Measurements from ENCODE around the gene HID1.
"Not testable (repeated sequence)": the region's sequence is repeated elsewhere in the genome, so short reads cannot be mapped to it uniquely, and the experiment has no call there.

The HID1 gene

DNA sequence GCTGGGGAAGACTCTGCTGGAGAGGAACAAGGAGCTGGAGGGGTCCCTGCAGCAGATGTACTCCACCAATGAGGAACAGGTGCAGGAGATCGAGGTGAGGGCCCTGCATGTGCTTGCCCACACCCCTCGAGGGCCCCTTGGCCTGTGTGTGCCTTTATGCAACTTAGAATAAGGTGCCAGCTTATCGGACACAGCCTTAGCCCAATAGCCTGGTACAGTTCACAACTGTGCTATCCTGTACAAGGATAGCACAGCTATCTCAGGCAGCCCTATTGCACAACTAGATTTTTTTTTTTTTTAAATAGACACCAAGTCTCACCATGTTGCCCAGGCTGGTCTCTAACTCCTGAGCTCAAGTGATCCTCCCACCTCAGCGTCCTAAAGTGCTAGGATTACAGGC lies 27.0 kb upstream of the HID1 start:
- DNase-seq, result no peak

DNA sequence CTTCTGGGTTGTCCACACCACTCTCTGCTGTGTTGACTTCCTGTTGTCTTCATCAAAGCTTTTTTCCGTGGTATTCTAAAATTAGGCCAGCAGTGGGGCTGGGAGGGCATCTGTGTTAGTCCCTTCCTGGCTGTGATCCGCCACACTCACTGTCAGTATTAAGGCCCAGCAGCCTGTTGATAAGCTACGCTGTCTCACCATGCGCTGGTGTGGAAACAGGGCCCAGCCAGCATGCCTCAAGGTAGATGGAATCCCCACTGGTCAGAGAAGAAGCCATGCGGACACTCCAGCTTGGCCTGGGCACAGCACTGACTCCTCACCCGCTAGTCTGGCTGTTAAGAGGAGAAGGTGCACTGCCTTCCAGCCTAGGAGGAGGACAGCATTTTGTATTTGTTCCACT lies 26.2 kb upstream of the HID1 start:
- no peak for DNase-seq

DNA sequence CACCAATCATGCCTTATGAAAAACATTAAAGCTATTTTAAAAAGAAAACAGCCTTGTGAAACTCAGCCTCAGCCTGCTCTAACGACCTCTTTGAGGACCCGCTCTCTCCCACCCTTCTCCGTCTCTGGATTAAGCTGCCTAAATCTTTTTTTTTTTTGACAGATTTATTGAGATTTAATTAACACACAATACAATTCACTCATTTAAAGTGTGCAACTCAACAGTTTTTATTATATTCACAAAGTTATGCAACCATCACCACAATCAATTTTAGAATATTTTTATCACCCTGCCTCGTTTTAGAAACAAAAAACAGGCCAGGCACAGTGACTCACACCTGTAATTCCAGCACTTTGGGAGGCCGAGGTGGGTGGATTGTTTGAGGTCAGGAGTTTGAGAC lies 23.3 kb upstream of the HID1 start:
- DNase-seq, result no peak

DNA sequence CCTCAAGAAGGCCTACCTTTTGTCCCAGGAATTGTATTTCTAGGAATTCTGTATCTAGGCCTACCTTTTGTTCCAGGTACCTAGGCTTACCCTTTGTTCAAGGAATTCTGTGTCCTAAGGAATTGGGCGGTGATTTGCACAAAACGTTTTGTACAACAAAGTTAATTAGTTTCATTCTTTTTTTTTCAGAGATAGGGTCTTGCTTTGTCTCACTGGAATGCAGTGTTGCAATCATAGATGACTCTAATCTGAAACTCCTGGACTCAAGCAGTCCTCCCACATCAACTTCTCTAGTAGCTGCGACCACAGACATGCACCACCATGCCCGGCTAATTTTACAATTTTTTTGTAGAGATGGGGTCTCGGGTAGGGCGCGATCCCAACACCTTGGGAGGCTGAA lies 21.9 kb upstream of the HID1 start:
- no peak for DNase-seq

DNA sequence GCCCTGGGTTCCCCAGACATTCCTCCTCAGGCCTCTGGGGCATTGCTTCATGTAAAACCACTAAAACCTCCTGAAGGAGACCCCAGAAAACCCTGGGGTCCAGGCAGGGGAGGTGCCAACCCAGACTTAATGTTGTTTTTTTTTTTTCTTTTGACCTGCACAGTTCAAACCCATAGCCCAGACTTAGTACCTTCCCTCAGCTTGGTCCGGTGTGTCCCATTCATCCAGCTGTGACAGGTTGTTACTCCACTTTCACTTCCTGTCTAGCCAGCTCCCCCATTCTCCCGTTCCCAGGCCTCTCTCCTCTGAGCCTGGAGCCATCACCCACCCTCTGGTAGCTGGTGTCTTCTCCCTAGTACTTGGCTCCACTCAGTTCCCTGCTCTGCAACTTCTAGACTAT lies 19.7 kb upstream of the HID1 start:
- no peak for DNase-seq

DNA sequence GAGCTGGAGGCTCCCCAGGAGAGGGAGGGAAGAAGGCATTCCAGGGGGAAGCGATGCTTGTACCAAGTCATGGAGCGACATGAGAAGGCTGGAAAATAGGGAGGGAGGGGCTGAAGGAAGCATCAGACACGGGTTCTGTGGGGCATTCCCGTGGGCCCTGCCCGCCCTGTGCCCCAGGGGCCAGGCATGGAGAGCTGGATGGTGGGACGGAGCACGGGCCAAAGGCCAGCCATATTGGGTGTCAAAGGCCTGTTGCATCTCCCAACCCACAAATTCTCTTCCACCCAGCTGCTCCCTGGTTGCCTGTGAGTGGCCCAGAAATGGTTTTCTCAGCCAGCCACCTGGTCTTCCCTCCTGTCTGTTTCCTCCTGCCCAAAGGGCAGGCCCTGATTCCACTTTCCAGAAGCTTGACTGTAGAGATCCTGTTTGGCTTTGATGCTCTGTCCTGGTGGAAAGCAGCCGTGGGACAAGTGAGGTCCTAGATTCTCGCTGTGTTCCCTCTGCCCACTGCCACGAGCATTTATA lies 18.1 kb upstream of the HID1 start:
- no peak for DNase-seq

DNA sequence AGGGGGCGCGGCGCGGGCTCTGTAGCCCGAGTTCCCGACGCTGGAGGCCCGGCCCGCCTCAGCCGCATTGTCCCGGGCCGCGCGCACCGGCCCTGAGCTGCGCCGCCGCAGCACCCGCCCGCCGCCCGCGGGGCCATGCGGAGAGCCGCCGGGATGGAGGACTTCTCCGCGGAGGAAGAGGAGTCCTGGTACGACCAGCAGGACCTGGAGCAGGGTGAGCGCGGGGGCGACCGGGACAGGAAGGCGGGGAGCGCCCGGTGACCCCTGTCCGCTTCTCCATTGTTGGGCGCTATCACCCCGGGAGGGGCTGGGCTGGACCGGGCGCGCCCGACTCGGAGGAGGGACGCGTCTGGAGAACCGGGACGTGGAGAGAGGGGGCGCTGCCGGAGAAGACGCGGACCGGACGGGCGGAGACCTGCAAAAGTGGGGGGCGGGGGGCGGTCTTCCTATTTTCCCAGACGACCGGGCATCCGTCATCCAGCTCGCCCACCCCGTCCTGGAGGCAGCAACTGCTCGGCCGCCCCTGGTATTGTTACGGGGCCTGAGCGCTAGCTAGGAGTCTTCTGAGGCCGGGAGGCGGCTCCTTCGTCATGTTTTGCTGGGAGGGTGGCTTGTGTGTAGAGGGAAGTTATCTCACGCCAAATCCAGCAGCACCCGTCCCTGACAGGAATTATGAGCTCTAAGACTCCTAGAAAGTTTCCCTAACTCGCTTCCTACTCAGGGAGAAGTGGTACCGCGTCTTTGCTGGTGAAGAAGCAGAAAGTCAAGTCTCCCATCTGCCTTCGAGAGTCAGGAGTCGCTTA lies 15.6 kb upstream of the HID1 start:
- DNase-seq, result peak; percentile 30

DNA sequence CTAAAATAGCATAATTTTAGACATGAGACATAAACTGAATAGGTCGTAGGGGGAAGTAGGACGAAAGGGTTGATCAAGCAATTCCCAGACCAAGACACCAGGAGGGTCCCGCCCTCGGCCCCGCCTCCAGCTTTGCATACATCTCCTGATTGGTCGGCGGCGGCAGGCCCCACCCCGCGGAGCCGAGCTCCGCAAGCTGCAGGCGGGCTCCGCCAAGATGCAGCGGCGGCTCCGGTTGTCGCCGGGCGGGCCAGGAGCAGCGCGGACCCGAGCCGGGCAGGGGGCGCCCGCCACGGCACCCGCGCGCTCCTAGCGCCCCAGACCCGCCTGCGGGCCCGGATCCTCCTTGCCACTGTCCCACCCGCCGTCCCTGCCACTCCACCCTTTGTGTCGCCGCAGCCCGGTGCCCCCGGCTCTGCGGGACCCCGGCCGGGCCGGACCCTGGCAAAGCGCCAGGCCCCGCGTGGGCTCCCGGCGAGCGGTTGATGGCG lies 14.9 kb upstream of the HID1 start, which contains the start of gene CDR2L:
Gene CDR2L, plus strand, starts transcription at position 215 of the 491 bp plus-strand sequence. CDS start 412 bp downstream, outside the sequence.
- DNase-seq, result peak; percentile 95

DNA sequence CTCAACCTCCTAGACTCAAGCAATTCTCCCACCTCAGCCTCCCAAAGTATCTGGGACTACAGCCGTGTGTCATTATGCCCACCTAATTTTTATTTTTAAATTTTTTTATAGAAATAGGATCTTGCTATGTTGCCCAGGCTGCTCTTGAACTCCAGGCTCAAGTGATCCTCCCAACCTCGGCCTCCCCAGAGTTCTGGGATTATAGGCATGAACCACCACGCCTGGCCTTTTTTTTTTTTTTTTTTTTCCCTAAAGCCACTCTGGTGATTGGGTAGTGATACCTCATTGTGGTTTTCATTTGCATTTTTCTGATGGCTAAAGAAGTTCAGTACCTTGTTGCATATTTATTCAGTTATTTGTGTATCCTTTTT lies 13.6 kb upstream of the HID1 start:
- no peak for DNase-seq

DNA sequence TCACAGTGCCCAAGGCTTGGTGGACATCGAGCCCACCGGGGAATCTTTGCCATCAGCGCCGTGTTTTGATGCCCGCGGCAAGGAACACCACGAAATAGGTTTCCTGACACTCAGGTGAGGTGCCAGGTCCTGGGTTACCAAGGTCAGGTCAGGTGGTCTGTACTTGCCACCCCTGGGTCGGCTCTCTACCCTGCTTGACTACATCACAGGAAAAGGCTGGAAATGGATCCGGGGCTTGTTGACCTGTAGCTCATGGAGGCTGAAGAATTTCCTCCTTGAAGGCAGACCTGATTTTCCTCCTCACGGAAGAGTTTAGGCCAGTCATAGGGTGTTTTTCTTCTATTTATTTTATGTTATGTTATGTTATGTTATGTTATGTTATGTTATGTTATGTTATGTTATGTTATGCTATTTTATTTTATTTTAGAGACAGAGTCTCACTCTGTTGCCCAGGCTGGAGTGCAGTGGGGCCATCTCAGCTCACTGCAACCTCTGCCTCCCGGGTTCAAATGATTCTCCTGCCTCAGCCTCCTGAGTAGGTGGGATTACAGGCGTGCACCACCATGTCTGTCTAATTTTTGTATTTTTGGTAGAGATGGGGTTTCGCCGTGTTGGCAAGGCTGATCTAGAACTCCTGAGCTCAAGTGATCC lies 10.2 kb upstream of the HID1 start:
- DNase-seq, result not testable (repeated sequence)

DNA sequence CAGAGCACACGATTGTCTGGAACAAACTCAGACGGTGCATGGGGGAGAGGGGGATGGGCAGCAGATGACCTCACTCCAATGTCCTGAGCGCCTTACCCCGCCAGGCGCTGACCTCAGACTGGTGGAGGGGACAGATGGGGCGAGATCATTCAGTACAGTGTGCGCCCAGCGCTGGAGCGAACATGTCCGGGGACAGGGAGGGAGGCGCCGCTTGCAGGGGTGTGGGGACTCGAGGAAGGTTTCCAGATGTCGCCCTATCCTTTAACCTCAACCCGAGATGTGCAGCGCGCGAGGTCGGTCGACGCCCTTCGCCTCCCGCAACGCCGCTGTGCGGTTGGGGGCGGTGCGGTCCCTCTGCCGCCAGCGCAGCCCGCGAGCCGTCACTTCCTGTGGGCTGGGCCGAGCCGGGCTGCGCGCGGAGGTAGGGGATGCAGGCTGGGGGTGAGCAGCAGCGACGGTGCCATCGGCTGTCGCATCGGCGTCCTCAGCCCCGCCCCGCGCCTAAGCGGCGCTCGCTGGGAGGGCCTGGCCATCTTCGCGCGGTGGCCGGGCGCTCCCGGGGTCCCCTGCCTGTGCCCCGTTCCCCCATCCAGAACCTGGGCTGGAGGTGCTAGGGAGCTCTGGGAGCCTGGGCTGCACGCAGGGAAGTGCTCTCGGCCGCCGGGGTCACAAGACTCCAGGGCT lies 9.6 kb upstream of the HID1 start:
- peak; percentile 83 for DNase-seq

DNA sequence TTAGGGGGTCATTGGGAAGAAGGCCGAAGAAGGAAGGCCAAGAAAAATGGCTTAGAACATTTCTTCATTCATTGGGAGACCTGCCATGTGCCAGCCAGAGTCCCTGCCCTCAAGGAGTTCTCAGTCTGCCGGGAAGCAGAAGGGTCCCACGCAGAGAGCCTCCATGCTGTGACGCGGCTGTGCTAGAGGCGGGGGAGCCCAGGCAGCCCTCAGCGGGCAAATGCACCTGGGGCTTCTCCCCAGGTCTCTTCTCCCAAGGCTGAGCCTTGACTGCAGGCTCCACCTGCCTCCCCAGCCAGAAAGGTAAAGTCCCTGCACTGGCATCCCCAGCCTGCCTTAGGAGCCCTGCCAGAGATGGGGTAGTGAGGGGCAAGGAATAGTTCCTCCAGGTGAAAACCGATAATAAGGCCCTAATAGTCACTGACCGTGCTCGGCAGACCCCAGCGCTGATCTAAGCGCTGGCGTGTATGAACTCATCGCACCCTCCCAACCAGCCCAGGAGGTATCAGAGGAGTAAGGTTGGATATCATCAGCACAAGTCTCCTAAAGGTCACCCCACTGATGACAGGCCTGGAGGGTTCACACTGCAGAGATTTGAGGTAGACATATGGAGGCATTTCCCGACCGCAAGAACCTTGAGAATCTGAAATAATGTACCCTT lies 8.9 kb upstream of the HID1 start:
- no peak for DNase-seq

DNA sequence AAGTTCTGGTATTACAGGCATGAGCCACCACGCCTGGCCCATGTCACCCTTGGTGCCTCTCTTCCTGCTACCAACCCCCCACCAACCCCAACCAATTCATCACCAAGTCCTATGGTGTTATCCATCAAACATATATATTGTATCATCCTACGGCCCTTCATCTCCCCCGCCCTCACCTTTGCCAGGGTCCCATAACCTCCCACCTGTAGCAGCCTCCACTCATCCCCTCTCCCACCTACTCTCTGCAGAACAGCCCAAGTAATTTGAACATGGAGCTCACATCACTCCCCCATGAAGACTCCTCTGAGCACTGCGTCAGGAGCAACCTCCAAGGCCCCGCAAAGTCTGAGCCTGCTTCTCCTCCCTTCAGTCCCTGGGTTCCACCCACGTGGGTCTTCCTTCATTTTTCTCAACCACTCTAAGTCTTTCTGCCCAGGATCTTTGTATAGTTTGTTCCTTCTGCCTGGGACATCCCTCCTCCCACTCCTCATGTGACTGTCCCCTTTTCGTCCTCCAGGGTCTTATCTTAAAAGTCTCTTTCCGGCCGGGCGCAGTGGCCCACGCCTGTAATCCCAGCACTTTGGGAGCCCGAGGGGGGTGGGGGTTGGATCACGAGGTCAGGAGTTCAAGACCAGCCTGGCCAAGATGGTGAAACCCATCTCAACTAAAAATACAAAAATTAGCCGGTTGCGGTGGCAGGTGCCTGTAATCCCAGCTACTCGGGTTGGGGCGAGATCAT lies 7.0 kb upstream of the HID1 start:
- DNase-seq, result no peak

DNA sequence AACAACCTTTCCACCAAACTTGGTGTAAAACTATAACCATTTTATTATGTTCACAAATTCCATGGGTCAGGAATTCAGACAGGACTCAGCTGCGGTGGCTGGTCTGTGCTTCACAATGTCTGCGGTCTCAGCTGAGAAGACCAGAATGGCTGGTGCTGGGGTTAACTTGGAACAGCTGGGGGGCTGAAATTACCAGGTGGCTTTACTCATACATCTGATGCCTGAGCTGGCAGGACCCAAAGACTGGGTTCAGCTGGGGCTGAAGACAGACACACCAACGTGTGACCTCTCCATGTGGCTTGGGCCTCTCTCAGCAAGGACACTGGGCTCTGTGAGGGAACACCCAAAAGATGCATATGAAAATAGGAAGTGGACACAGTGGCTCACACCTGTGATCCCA lies 5.7 kb upstream of the HID1 start:
- no peak for DNase-seq

DNA sequence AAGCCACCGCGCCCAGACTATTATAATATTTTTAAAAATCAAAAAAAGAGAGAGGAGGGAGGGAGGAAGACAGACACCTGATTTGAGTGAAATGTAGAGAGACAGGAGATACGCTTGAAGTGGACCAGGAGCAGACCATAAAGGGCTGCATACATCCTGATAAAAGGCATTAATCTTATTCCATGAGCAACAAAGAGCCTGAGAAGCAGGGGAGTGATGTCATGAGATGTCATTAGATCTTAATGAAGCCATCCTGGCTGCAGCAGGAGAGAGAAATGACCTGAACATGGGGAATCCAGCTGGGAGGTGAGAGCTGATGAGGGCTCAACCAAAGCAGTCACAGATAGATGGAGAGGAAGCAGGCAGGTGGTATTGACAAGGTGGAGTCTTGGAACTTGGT lies 5.2 kb upstream of the HID1 start:
- DNase-seq, result no peak

DNA sequence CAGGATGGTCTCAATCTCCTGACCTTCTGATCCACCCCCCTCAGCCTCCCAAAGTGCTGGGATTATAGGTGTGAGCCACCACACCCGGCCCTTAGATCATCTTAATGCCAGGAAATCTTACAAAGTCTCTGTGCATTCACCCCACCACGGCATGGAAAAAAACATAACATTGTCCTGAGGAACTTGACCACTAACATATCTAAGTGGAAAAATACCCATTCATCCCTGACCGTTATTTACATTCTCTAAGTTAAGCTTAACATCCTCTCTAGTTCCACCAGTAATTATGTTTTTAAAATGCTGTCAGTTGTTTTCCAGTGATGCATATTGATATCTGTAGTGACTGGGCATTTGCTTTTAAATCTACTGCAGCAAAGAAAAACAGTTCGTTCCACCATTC lies 3.4 kb upstream of the HID1 start:
- DNase-seq, result no peak

DNA sequence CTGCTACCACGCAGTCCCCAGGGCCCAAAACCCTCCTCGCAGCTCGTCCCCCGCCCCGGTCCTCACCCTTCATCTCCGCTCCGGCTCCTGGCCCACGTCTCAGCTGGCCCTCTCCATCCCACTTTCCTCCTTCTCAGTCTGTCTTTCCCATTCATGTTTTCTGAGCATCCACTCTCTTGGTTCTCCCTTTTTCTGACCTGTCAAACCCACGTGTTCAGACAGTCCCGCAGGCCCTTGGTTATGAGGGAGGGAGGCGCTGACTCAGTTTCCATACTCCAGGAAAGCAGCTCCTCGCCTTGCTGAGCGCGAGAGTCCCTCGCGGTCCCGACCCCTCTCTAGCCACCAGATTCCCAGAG lies 392 bp upstream of the HID1 start:
- no peak for DNase-seq

DNA sequence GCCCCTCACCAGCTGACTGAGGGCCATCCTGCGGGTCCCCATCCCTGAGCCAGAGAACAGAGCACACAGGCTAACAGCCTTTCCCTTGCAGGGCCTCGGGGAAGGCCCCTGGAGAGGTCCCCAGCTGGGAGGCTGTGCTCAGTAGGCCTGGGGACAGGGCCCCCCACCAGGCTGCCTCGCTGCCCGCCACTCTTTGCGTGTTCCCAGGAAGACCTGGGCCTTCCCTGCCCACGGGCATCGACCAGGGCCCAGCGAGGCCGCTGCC lies 785 bp downstream of the HID1 start:
- DNase-seq, result no peak

DNA sequence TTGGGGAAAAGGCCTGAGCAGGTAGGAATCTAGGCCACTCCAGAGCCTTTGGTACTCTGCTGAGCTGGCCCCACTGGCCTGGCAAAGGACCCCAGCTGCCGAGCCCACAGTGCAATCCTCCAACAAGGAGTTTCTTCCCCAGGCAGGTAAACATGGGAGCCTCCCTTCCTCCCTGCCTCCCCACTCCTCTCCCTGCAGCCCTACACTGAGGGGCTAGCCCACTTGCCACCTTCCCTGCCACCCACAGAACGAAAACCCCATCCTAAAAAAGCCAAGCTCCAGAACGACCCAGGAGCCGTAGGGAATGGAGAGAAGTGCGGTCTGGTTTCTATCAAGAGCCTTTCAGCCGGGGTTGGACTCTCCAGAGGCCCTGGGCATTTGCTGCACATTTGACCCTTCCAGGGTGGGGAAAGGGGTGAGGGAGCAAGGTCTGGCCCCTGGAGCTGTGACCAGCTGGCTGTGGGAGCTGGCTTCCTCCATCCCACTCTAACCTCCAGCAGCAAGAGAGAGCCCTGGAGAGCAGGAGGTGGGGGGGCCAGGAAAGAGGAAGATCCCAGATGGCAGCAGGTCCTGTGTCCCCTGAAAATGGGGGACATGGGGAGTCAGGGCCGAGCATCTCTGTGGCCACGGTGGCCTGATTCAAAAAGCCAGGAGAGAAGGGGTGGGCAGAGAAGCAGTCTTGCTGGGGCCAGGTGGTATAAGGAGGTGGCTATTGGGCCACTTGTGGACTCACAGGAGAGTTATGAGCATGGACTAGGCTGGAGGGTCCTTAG lies 1.3 kb downstream of the HID1 start:
- DNase-seq, result no peak

DNA sequence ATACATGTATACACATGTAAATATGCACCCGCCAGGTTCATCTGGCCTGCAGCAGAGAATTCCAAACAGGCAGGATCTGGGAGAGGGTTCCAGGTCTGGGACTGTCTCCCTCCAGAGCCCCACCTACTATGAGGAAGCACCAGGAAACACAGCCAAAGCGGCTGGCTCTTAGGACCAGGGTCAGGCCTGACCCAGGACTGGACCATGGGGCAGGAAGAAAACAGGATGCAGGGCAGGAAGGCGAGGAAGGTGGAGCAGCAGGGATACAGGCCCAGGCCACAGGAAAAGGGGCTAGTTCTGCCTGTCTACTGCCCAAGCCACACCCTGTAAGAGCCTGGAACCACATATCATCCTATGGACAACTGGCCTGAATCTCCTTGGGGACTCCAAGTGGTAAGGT lies 2.2 kb downstream of the HID1 start:
- no peak for DNase-seq

DNA sequence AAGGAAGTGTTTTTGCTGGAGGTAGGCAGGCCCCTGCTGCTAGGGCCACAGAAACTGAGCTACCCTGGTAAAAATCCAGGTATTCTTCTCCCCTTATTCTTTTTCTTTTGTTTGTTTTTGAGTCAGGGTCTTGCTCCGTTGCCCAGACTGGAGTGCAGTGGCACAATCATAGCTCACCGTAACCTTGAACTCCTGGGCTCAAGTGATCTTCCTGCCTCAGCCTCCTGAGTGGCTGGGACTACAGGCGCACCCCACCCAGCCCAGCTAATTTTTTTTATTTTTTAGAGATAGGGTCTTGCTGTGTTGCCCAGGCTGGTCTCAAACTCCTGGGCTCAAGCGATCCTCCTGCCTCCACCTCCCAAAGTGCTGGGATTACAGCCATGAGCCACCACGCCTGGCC lies 3.1 kb downstream of the HID1 start:
- DNase-seq, result not testable (repeated sequence)

DNA sequence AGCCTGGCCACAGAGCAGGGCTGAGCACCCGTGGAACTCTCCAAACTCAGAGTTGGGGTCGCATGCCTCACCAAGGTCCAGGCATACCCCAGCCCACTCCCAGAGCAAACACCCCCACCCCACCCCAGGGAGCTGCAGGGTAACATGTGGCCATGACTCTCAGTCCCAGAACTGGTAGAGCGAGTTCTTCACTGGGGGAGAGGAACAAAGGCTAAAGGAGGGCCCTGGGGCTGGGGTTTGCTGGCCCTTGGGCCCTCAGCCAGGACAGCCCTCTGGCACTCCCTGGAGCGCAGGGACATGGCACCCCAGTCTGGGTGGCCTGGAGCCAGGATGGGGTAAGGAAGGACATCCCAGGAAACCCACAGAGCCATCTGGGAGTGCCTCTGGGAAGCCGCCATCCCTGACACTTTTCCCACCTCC lies 4.2 kb downstream of the HID1 start:
- no peak for DNase-seq

Data from NCI-H1436 (cell line).